Dedifferentiated amniotic fluid mesenchymal stem cell (primary cell): Measurements from ENCODE around the gene RAB40B.

Experiments used
- DNase-seq: peaks from one replicate; pipeline ENCODE4 v3.0.0-alpha.2; 2016; ENCODE audit errors: extremely low spot score

Gene RAB40B

DNA sequence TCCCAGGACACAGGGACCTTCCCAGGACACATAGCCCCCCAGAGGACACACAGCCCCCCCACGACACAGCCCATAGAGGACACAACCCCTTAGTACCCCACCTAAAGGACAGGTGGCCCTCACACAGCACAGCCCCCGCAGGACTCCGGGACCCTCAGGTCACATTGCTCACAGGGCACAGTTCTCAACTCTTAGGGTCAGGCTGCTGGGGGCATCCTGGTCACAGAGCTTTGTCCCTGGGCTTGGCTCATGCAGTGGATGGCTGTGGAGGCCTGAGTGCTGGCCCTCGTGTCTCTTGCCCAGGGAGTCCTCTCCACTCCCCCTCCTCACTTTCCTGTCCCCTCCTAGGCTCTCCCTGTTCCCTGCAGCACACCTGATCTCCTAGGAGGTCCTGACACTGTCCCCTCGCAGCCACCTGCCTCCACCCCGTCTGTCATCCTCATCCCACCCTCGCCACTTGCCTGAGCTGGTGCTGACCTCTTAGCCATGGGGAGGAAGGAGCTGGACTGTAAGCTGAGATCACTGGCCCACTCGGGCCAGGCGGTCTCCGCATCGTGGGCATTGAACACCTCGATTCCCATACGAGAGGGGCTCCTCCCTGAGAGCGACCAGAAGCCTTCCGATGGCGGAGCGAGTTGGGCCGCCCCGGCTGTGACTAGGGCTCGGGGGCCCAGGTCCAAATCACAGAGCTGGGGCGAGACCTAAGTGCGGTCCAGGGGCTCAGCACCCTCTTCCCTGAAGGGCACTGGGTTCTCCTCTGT lies 48.8 kb downstream of the RAB40B start:
- DNase-seq, result no peak

DNA sequence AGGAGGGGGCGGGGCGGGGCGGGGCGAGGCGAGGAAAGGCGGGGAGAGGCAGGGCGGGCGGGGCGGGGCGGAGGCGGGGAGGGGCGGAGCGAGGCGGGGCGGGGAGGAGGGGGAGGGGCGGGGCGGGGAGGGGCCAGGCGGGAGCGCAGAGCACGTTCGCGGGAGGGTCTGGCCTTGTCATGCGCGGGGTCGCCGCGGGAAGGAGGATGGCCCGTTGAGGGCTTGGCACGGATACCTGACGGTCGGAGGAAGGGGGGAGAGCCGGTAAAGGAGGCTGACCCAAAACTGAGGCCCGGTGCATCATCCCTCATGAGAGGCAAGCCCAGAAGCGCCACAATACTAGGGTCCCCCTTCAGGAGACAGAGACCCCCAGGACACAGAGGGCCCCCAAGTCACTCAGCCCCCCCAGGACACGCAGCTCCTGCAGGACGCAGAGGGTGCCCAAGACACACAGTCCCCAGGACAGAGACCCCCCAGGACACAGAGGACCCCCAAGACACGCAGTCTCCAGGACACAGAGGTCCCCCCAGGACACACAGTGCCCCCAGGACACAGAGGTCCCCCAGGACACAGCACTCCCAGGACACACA lies 49.7 kb downstream of the RAB40B start:
- DNase-seq, result no peak

DNA sequence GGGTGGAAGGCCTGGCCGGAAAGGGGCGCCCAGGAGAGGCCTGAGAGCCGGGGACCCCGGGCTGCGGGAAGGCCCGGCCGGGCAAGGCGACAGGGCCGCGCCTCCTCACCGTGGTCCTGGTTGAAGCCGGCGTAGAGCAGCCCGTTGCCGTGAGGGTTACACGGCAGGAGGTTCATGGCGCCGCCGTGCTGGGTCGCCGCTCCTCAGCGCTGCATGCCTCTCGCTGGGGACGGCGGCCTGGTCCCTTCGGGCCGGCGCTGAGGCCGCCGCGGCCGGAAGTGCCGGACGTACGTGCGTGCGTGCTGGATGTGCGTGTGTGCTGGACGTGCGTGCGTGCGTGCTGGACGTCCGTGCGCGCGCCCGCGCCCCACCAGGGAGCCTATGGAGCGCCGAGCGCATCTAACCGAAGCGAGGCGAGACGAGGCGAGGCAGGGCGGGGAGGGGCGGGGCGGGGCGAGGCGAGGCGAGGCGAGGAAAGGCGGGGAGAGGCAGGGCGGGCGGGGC lies 50.3 kb downstream of the RAB40B start, which contains the start of gene WDR45B:
Gene WDR45B (minus strand): TSS at position 280 of the 504 bp plus-strand sequence. CDS start 104 bp downstream, at position 176.
- DNase-seq, result peak; percentile 96

DNA sequence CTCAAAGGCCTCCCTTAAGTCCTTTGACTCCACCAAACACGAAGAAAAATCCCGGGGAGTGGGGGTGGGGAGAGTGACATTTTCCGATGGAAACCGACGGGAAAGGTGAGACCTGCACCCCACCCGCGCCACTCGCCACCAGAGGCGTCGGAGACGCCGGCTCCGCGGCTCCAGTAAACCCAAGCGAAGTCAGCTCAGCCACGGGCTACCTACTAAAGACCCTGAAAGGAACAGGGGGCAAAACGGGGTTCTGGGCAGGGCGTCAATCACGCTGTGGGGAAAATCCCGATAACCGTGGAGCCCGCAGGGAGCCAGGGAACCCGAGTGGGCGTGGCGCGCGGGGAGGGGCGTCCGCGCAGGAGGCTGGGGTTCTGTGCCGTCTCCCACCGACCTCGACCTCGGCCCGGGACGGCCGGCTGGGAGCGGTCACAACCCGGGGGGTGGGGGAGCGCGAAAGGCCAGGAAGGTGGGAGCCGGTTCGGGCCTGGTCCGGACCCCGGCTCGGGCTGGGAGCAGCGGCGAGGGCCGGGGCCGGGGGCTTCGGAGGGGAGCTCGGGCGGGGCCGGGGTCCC lies 50.8 kb downstream of the RAB40B start:
- no peak for DNase-seq

DNA sequence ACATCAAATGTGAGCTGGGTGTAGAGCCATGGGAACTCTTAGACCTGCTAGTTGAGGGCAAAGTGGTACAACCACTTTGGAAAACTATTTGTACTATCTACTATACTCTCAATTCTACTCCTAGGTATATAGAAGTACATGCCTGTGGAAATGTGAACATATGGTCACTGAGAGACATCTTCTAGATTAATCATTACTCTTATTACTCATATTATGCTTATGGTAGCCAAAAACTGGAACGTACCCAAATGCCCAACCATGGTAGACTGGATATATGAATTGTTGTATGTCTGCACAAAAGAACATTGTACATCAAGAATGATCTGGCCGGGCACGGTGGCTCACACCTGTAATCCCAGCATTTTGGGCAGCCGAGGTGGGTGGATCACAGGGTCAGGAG lies 53.0 kb downstream of the RAB40B start:
- no peak for DNase-seq

DNA sequence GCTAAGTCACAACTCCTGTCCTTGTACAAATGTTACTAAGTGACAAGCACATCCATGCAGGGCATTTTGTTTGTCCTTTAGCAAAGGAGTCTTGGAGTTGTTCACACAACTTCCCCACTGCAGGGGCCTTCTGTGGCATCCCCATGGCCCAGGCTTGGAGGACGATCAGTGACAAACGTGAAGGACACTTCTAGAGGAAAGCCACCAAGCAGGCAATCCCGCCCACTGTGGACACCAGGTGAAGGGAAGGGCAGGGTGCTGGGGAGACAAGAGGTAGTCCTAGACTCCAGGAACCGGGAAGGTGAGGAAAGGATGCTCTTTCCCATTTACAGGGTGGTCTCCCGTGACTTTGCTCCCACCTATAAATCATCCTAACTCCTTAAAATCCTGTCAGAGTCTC lies 54.4 kb downstream of the RAB40B start:
- DNase-seq, result no peak

DNA sequence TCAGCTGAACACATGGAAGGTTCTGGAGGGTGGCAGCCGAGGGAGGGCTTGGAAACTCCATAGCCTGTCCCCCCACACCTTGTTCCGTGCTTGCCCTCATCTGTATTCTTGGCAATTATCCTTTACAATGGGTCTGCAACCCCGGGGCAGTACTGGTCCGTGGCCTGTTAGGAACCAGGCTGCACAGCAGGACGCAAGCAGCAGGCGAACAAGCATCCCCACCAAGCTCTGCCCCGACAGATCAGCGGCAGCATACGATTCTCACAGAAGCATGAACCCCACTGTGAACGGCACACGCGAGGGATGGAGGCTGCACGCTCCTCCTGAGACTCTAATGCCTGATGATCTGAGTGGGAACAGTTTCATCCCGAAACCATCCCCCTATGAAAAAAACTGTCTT lies 56.5 kb downstream of the RAB40B start:
- no peak for DNase-seq

DNA sequence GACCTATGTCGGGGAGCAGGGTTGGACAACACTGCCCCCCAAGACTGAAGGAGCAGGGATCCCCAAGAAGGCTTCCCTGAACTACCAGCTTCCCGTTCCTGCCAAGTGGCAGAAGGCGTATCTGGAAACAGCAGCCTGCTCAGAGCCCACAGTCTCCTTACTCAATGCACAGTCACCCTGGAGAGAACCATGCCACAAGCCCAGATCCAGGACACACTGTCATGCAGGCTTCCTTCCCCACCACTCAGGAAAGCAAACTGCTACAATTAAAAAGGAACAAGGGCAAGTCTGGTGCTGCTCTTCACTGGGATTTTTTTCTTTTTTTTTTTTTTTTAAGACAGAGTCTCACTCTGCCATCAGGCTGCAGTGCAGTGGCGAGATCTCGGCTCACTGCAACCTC lies 58.5 kb downstream of the RAB40B start:
- no peak for DNase-seq

DNA sequence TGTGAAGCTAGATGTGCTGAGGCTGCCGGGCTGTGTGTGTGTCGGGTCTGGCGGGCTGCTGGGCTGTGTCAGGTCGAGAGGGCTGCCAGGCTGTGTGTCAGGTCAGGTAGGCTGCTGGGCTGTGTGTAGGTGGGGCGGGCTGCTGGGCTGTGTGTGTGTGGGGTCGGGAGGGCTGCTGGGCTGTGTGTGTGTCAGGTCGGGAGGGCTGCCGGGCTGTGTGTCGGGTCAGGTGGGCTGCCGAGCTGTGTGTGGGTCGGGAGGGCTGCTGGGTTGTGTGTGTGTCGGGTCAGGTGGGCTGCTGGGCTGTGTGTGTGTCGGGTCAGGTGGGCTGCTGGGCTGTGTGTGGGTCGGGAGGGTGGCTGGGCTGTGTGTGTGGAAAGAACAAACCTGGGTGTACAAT lies 58.9 kb downstream of the RAB40B start:
- no peak for DNase-seq

DNA sequence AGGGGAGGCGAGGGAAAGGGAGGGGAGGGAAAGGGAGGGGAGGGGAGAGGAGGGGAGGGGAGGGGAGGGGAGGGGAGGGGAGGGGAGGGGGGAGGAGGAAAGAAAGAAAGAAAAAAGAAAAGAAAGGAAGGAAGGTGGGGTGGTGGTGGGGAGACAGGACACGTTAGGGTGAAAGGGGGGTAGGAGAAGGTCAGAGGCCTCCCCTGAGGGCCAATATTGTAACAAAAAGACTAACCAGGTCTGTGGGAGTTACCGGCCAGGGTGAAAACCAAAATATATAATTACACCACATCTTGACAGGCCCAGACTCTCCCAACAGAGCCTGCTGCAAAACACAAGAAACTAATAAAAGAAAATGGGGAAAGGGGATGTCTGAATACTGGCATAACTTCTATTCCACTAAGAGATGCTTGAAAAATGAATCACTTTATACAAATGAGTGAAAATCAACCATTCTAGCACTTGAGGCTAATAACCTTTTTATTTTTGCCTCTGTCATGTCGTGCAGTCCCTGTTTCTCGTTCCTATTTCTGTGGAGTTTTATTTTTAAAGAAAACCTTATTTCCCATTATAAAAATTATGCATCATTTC lies 60.2 kb downstream of the RAB40B start:
- DNase-seq, result no peak

DNA sequence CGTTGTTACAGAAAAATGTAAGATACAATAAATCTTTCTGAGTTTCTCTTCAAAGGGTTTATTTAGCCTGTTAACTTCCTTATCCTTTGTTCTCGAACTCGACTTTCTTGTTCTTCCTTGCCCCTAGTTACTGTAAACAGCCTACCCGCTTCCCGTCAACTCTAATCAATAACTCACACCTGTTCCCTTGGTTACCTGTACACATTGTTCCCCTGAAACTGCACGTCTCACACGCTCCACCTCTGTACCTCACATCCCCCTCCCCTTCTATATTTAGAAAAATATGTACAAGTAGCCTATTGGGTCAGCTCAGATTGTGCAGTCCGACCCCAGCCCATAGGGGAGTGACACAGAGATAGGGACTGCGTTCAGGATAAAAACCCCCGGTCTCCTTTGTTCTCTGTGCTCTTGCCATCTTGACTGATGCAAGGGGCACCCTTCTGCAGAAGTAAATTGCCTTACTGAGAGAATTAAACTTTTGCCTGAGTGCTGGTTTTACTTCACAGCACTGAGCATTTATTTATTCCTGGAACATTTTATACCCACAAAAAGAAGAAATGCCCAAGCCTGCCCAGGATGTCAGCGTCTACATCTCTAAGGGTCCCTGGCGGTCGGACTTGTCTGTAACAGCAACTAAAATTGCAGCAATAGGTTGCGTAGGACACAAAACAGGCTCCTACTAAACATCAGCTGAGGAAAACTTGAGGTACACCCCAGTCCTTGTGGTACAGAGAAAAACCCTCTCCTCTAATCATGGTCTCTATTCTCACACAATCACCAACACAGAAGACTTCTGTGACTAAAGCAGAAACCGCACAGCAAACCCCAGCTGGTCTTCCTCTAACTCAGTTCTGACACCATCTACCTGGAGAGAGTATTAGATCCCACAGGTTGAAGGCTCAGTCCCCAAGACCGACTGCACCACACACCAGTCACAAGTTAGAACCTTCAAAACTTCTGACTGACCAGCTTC lies 61.6 kb downstream of the RAB40B start:
- no peak for DNase-seq

DNA sequence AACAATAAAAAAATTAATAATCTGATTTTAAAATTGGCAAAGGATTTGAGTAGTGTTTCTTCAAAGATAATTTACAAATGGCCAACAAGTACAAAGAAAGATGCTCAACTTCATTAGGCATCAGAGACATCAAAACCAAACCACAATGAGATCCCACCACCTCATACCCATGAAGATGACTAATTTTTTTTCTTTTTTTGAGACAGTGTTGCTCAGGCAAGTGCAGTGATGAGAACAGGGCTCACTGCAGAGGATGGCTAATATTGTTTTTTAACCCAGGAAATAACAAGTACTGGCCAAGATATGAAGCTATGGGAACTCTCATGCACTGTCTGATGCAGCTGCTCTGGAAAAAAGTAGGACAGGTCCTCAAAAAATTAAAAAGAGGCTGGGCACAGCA lies 65.2 kb downstream of the RAB40B start:
- DNase-seq, result no peak

DNA sequence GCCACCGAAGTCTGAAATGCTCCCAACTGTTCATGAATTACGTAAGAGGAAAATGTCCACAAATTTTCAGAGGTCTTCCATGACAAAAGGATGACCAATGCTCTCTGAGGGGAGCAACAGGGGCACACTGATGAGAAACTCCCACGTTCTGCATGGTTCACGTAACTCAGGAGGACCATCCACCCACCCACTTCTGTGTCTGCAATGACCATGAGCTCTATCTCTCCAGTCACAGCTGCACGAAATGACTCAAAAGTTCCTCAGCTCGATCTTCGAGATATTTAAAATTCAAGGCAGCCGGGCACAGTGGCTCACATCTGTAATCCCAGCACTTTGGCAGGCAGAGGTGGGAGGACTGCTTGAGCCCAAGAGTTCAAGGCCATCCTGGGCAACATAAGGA lies 66.0 kb downstream of the RAB40B start:
- DNase-seq, result no peak

DNA sequence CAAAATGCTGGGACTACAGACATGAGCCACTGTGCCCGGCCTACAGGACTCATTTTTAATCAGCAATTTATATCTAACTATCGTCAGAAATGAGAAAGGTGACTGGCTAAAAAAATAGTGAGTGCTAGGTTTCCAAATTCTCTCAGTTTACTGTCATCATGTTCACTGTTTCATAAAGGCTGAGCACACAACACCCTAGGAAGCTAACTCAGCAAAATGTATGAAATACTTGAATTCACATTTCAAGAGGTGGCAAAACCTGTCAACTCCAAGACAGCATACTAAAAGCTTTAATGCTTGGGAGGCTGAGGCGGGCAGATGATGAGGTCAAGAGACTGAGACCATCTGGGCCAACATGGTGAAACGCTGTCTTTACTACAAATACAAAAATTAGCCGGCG lies 67.0 kb downstream of the RAB40B start:
- DNase-seq, result no peak

DNA sequence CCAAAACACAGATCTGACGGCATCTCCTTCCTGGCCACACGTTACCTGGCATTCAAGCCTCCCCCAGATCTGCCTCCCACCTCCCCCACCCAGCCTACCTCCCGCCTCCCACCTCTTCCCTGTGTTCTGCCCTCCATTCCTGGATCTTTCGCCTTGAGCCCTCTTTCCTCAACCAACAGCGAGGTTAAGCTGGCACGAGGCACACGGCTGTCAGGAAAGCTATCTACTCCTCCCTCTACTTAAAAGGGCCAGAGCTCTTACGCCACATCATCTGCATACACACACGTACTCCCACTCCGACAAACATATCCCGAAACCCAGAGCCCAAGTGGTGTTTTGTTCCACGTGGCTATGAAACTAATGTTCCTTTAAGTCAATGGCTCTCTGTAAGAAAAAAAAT lies 68.3 kb downstream of the RAB40B start:
- no peak for DNase-seq

DNA sequence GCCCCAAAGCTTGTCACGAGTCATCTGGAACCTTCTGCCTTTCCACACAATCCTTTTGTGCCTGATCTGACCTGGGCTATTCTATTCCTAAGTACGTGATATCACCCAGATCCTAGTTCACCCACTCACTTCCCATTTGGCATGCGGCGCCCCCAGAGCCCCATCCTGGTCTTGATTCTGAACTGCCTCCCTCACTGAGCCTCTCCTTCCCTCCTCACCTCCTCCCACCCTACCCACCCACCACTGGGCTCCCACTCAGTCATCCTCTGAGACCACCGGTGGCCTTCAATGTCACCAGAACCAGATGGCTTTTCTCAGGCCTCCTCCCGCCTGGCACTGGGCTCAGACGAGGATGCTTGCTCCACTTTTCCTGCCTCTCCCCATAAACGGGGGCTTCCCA lies 68.8 kb downstream of the RAB40B start:
- no peak for DNase-seq

DNA sequence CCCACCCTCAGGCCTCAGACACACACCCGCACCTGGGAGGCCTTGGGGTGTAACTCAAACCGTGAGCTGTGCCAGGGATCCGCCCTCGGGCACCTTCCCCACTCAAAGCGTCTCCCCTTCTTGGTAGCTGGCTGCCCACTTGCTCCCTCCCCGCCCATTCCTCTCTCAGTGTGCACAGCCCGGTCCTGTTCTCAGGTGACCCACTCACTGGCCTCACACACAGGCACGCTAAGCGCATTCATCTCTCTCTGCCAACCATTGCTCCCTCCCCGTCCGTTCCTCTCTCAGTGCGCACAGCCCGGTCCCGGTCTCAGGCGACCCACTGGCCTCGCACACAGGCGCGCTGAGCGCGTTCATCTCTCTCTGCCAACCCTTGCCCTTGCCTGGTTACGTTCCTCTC lies 71.1 kb downstream of the RAB40B start:
- no peak for DNase-seq

DNA sequence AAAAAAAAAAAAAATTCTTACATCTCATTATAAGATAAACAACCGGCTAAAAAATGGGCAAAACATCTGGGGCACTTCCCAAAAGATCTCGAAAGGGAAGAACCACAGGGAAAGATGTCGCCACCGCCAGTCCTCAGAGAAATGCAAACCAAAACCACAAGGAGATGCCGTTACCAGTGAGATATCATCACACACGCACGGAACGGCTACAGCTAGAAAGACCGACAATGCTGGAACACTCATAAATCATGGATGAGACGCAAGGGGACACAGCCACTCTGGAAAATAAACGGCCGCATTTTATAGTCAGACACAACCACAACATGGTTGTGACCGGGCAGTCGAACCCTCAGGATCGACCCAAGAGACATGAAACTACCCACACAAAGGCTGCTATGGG lies 74.8 kb downstream of the RAB40B start:
- no peak for DNase-seq

DNA sequence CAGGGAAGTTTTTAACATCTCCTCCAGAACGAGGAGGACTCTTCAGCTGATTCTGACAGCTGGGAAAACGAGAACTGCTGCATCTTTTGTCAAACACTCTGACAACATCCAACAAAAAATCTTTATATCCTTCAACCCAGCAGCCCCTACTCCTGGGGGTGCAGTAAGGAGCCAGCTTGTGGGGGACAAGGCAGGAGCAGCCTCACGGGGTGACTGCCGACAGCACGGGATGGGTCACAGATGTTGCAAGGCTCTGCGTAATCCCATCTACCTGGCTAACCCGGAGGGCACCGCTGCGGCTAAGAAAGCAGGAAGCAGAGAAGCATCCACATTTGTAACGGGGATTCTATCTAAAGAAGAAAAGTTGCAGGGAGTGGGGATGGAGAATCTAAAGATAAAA lies 78.9 kb downstream of the RAB40B start:
- no peak for DNase-seq

DNA sequence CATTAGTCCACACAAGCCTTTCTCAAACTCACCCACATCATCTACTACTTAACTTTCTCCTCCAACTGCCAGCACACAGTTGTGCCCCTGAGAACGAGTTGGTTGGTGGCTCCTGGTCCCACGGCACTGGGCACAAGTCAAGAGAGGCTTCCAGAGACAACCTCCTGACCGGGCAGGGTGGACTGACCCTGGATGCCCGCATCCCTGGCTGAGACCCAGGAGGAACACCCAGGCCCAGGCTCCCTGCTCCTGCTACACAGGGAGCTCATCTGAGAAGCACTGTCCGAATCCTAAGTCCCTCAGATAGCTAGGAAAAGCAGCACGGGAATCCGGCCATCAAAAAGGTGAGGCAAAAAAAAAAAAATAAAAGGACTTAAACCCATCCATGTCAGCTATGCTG lies 79.3 kb downstream of the RAB40B start:
- DNase-seq, result no peak

DNA sequence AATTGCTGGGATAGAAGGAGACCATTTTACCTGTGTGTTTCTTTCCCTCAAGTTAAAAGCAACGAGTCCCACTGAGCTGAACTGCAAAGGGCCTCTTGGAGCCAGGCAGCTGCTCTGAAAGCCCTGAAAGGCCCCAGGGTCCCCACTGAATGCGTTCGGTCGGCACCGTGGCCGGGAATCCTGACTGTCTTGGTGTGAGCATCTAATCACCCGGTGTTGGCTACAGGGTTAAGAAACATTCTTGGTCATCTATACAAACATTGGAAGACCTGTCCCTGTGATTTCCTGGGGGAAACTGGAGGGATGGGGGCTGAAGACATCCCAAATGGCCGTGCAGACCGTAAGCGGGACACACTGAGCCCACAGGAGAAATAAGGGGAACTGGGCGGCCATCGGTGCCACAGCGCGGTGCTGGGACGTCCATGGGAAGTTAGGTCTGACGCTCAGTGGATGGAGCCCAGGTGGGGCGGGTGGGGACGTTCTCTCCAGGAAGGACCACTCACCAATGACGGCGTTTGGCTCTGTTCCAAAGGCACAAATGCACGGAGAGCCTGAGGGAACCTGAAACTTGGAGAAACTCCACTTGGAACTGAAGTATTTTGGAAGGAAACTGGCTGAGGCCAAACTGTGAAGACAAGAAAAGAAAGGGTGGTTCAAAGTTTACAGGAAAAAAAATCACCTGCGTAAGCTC lies 82.3 kb downstream of the RAB40B start:
- DNase-seq, result no peak
